Loucy (cell line): Measurements from ENCODE around the gene EMX2.

Source experiments
- H2AFZ ChIP-seq: fragments of 200-600 bp; sonication (generic); 2 replicates; pipeline ENCODE4 v1.6.0; 2016; ENCODE audit warnings: antibody characterized with exemption, mild to moderate bottlenecking, low read length, moderate library complexity
- H3F3A ChIP-seq: fragments of 200-600 bp; 2 replicates; pipeline ENCODE4 v1.6.0; 2016; ENCODE audit warnings: antibody characterized with exemption, low read depth, mild to moderate bottlenecking
- H3K27me3 ChIP-seq: fragments of 200-600 bp; sonication (generic); 2 replicates; pipeline ENCODE4 v1.6.1; 2014; ENCODE audit warnings: low read length, mild to moderate bottlenecking; ENCODE audit not compliant: insufficient read depth, poor library complexity, severe bottlenecking
- H3K36me3 ChIP-seq: fragments of 200-600 bp; sonication (generic); 2 replicates; pipeline ENCODE4 v1.6.1; 2016; ENCODE audit warnings: low read length; ENCODE audit not compliant: insufficient read depth
- H3K4me1 ChIP-seq: fragments of 200-600 bp; sonication (generic); 2 replicates; pipeline ENCODE4 v1.5.1; 2014; ENCODE audit warnings: low read length, mild to moderate bottlenecking; ENCODE audit not compliant: insufficient read depth, poor library complexity, severe bottlenecking
- H3K4me2 ChIP-seq: fragments of 200-600 bp; sonication (generic); 2 replicates; pipeline ENCODE4 v1.6.0; 2014; ENCODE audit warnings: antibody characterized with exemption, low read length, low read depth, mild to moderate bottlenecking; ENCODE audit not compliant: poor library complexity, severe bottlenecking
- H3K4me3 ChIP-seq: fragments of 200-600 bp; sonication (generic); 2 replicates; pipeline ENCODE4 v1.5.1; 2014; ENCODE audit warnings: low read length, mild to moderate bottlenecking, mixed read lengths; ENCODE audit not compliant: poor library complexity, severe bottlenecking
- H3K79me2 ChIP-seq: fragments of 200-600 bp; sonication (generic); 2 replicates; pipeline ENCODE4 v1.6.1; 2014; ENCODE audit warnings: low read length; ENCODE audit not compliant: insufficient read depth
- H3K9ac ChIP-seq: fragments of 200-600 bp; sonication (generic); 2 replicates; pipeline ENCODE4 v1.6.0; 2014; ENCODE audit warnings: mild to moderate bottlenecking, low read depth, low read length, moderate library complexity; ENCODE audit not compliant: poor library complexity, severe bottlenecking
- H3K9me2 ChIP-seq: fragments of 200-600 bp; sonication (generic); replicated peaks from 2 replicates; pipeline ENCODE4 v1.6.1; 2016; ENCODE audit warnings: low read depth, low read length, mixed read lengths
- H3K9me3 ChIP-seq: fragments of 200-600 bp; sonication (generic); 2 replicates; pipeline ENCODE4 v1.6.1; 2014; ENCODE audit warnings: mild to moderate bottlenecking, antibody characterized with exemption, low read length, low read depth; ENCODE audit not compliant: insufficient read depth
- H4K20me1 ChIP-seq: fragments of 200-600 bp; sonication (generic); 2 replicates; pipeline ENCODE4 v1.6.0; 2014; ENCODE audit warnings: antibody characterized with exemption, low read length, mild to moderate bottlenecking; ENCODE audit not compliant: insufficient read depth, poor library complexity, severe bottlenecking
- EZH2phosphoT487 ChIP-seq: fragments of 200-600 bp; IDR thresholded peaks from 2 replicates; pipeline ENCODE4 v1.6.1; 2018; ENCODE audit warnings: antibody characterized with exemption, mild to moderate bottlenecking, moderate library complexity, borderline replicate concordance
- TF ChIP-seq, protein P1 (sequence below): fragments of 200-600 bp; sonication (generic); conservative IDR thresholded peaks from 2 replicates; pipeline ENCODE4 v1.5.1; 2014; ENCODE audit warnings: mild to moderate bottlenecking, antibody characterized with exemption, low read length

EMX2 gene

DNA sequence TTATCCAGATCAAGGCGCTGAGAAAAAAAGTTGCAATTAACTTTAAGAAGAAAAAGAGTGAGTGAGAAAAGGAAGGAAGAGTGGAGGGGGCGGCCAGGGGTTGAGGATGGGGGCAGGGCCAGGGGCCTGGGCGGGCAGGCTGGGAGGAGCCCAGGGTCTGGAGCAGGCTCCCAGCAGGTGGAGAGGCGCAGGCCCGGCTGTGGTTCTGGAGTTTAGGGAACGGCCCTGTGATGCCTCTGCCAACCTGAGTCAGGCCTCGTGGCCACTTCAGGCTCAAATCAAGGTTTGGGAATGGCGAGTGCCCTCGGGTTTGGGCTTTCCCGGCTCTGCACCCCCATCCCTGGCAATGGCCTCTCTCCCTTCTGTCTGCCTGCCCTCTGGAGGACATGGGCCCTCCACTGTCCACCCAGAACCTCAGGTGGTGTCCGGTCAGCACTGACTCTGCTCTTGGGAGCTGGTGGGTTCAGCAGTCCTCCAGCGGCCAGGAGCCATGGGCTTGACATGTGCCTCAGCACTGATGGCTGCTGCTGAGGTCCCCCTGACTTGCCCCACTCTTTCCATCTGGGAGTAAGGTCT, 41.0 kb upstream of the EMX2 start:
- H3K36me3 ChIP-seq, result no peaks in the 10 kb centered on the region

DNA sequence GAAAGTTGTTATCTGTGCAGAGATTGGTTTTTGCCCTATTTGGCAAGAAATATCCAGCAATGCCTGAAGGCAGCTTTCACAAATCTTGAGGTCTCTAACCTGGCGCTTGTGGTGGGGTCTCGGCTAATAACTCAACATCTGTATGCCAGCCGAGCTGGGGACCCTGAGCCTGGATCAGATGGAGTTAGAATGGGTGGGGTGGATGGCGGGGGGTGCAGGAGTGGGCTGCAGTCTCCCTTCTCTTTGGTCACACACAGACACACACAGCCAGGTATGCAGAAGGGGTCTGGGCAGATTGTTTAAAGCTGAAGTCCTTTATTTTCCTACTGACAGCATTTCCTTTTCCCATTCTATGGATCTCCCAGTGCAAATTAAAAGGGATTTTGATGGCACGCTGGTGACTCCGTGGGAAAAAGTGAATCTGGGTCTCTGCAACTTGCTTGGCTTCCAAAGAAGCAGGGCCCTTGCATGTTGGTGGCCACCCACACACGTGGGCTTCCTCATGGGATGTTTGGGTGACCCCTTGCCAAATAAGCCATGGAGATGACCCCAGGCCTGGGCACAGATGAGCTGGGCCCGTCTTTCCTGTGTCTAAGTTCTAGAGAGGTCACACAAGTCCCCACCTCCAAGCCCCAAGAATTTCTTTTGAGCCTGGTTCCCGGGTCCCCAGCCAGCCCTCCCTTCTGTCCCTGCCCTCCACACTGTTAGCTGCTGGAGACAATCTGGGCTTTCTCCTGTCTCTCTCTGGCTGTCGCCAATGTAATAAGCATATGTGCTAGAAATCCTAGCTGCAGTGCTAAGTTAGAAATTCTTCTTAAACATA, 39.9 kb upstream of the EMX2 start:
- H3K9me2 ChIP-seq, result no peaks in the 10 kb centered on the region
- no peaks in the 10 kb centered on the region for H4K20me1 ChIP-seq
- H3K27me3 ChIP-seq, result no peaks in the 10 kb centered on the region
- no peak overlapping the region for H2AFZ ChIP-seq
- H3F3A ChIP-seq, result no peaks in the 10 kb centered on the region
- H3K9me3 ChIP-seq, result no peaks in the 10 kb centered on the region
- H3K4me3 ChIP-seq, result no peak overlapping the region
- no peaks in the 10 kb centered on the region for H3K79me2 ChIP-seq
- no peaks in the 10 kb centered on the region for H3K4me1 ChIP-seq
- H3K36me3 ChIP-seq, result no peaks in the 10 kb centered on the region
- TF ChIP-seq EZH2phosphoT487, result no peak
- TF ChIP-seq, protein P1, sequence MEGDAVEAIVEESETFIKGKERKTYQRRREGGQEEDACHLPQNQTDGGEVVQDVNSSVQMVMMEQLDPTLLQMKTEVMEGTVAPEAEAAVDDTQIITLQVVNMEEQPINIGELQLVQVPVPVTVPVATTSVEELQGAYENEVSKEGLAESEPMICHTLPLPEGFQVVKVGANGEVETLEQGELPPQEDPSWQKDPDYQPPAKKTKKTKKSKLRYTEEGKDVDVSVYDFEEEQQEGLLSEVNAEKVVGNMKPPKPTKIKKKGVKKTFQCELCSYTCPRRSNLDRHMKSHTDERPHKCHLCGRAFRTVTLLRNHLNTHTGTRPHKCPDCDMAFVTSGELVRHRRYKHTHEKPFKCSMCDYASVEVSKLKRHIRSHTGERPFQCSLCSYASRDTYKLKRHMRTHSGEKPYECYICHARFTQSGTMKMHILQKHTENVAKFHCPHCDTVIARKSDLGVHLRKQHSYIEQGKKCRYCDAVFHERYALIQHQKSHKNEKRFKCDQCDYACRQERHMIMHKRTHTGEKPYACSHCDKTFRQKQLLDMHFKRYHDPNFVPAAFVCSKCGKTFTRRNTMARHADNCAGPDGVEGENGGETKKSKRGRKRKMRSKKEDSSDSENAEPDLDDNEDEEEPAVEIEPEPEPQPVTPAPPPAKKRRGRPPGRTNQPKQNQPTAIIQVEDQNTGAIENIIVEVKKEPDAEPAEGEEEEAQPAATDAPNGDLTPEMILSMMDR, result no peak
- H3K4me2 ChIP-seq, result no peak overlapping the region
- no peak overlapping the region for H3K9ac ChIP-seq

More for the DNA sequence above, 41.0 kb upstream of the EMX2 start:
- Histone ChIP-seq H4K20me1 (no peaks in the 10 kb centered on the region), H3K4me1 (no peaks in the 10 kb centered on the region), H3K27me3 (no peaks in the 10 kb centered on the region), H3F3A (no peaks in the 10 kb centered on the region), H3K9me3 (no peaks in the 10 kb centered on the region), H3K4me2 (no peak overlapping the region), H3K79me2 (no peaks in the 10 kb centered on the region), H3K9me2 (no peaks in the 10 kb centered on the region), H2AFZ (no peak overlapping the region), H3K9ac (no peak overlapping the region), H3K4me3 (no peak overlapping the region)
- TF ChIP-seq EZH2phosphoT487, result no peak

DNA sequence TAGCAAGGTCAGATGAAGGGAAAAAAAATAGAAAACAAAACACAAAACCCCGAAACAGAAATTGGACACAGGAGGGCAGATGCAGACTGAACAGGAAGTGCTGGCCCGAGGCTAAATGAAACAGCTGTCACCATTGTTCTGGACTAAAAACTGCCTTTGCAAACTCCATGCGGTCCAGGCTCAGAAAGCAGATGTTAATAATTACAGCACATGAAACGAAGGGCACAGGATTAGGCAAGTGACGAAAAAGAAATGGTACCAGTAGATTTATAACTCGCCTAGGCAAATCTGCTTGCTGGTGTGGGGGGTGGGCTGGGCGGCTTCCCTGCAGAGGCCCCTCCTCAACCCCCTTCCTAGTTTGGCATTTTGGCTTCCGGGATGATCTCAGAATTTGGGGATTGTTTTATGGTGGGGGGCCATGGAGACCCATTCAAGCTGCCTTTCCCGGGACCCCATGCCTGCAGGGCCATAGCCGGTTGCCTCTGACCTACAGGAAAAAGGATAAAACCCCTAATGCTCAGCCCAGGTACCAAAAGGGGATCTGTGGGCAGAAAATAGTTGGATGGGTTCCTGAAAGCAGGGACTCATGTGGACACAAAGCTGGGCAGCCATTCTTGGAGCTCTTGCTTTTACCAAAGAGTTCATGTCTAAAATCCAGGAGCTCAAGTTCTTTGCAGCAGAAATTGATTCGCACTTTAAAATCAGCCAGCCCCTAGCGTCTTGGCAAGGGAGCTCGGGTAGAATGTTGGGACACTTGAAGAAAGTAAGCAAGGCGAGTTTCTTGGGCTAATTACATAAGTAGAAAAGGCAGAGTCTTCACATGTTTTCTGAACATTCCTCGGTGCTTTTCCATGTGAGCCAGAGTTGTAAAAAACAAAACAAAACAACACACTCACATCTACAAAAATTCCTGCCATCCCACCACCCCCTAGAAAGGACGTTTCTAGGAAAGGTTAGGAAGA, 39.0 kb upstream of the EMX2 start:
- H3K9ac ChIP-seq, result no peak overlapping the region
- H3K4me3 ChIP-seq, result no peak overlapping the region
- H4K20me1 ChIP-seq, result no peaks in the 10 kb centered on the region
- H3K9me2 ChIP-seq, result no peaks in the 10 kb centered on the region
- TF ChIP-seq, protein P1, result no peak
- TF ChIP-seq EZH2phosphoT487, result no peak
- H2AFZ ChIP-seq, result no peak overlapping the region
- no peaks in the 10 kb centered on the region for H3K79me2 ChIP-seq
- H3K36me3 ChIP-seq, result no peaks in the 10 kb centered on the region
- H3K4me1 ChIP-seq, result no peaks in the 10 kb centered on the region
- no peaks in the 10 kb centered on the region for H3F3A ChIP-seq
- no peak overlapping the region for H3K4me2 ChIP-seq
- H3K27me3 ChIP-seq, result no peaks in the 10 kb centered on the region
- H3K9me3 ChIP-seq, result no peaks in the 10 kb centered on the region
